HG02759 (cell line): ENCODE results near the gene SLC35C1.
A peak's percentile ranks its signal among the peaks of the same experiment; 100 is the strongest.
"Not testable (repeated sequence)": the region's sequence is repeated elsewhere in the genome, so short reads cannot be mapped to it uniquely, and the experiment has no call there.

Source experiments
- ATAC-seq: cut with Tn5 transposase; IDR thresholded peaks from one replicate; pipeline ENCODE4 v1.9.1; 2021; ENCODE audit warnings: mild to moderate bottlenecking, moderate library complexity; ENCODE audit not compliant: unreplicated experiment

SLC35C1 gene

DNA sequence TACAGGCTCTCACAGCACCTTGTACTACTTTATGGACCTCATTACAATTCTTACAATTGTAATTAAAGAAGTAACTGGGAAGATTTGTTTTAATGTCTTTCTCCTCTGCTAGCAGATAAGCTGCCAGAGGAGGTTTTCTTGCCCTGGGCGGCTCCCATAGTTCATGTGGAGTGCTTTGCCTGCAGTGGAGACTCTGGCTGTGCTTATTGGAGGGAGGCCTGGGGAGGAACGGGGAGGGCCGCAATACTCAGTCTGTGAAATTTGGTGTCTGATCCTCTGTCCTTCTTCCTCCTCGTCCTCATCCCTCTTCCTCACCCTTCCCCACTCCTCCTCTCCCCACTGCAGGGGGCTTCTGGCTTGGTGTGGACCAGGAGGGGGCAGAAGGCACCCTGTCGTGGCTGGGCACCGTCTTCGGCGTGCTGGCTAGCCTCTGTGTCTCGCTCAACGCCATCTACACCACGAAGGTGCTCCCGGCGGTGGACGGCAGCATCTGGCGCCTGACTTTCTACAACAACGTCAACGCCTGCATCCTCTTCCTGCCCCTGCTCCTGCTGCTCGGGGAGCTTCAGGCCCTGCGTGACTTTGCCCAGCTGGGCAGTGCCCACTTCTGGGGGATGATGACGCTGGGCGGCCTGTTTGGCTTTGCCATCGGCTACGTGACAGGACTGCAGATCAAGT lies 5.6 kb downstream of the SLC35C1 start:
- ATAC-seq = no peak

DNA sequence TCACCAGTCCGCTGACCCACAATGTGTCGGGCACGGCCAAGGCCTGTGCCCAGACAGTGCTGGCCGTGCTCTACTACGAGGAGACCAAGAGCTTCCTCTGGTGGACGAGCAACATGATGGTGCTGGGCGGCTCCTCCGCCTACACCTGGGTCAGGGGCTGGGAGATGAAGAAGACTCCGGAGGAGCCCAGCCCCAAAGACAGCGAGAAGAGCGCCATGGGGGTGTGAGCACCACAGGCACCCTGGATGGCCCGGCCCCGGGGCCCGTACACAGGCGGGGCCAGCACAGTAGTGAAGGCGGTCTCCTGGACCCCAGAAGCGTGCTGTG lies 6.1 kb downstream of the SLC35C1 start:
- ATAC-seq = no peak

GRCh38 chr11:45811571-45812290 lies 6.8 kb downstream of the SLC35C1 start:
- ATAC-seq = no peak

- ATAC-seq = no peak
These were observed 7.9 kb downstream of the SLC35C1 start for GRCh38 chr11:45812581-45813548.

DNA sequence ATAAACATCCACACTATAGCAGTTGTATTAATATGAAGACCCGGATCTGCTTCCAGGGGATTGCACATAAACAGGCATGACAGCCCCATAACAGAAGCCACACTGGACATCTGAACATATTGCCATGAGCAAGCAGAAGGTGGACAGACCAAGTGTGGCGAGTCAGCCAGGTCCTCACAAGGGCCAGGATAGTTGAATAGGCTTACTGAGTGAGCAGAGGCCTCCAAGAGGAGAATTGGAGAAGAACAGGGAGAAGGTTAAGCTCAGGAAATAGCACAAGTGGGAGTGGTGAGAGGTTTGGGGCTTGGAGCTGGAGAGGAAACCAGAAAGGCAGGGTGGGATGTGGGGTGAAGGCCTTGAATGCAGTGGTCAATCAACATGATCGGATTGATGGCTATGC lies 10.8 kb downstream of the SLC35C1 start:
- ATAC-seq = no peak

GRCh38 chr11:45816614-45817013 lies 11.7 kb downstream of the SLC35C1 start:
- no peak for ATAC-seq

GRCh38 chr11:45817191-45817590 lies 12.2 kb downstream of the SLC35C1 start:
- ATAC-seq = no peak

DNA sequence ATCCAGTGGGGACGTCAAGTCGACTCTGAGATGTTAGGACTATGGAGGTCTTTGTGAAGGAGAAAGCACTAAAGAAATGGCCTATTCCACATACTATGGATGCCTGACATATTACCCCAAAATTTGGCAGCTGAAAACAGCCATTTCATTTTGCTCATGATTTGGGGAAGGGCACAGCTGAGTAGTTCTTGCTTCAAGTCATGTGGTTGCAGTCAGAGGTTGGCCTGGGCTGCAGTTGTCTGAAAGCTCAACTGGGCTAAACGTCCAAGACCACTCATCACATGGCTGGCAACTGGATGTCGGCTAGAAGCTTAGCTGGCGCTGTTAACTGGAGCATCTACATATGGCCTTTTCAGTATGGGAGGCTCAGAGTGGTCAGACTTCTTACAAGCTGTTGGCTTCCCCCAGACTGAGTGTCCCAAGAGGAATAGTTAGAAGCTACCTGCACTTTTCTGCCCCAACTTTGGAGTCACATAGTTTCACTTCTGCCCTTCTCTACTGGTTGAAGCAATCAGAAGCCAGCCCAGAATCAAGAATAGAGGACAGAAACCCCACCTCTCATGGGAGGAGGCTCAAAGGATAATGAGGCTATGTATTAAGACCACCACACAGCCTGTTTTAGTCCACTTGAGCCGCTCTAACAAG lies 14.1 kb downstream of the SLC35C1 start:
- no peak for ATAC-seq

- no peak for ATAC-seq
These were observed 15.4 kb downstream of the SLC35C1 start for GRCh38 chr11:45820211-45820857.

DNA sequence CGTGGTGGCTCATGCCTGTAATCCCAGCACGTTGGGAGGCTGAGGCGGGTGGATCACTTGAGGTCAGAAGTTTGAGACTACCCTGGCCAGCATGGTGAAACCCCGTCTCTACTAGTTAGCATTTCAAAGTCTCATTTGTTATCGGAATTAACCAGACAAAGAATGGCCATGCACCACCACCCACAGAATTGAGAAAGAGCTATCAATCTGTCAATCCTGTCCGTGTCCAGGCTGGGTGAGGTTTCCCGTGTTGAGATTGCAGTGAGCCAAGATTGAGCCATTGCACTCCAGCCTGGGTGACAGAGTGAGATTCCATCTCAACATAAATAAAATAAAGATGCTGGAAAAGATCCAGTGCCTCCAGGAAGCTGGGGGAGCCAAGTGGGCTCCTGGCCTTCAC lies 21.5 kb downstream of the SLC35C1 start:
- ATAC-seq = not testable (repeated sequence)

DNA sequence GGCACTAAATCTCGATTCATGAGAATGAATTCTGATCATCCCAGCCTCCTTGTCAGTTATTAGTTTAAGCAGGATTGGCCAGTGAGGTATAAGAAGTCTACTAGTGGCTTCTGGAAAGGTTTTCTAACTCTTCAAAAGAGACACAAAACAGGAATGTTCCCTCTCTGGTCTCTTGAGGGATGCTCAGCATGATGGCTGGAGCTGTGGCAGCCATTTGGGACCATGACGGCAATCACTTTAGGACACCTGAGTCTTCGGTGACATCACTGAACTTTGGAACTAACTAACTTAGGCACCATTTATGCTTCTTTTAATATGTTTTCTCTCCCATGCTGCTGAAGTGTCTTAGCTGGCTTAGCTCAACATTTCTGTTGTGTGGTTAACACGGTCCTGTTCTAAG lies 22.2 kb downstream of the SLC35C1 start:
- no peak for ATAC-seq

GRCh38 chr11:45828996-45829395 lies 24.0 kb downstream of the SLC35C1 start:
- no peak for ATAC-seq

DNA sequence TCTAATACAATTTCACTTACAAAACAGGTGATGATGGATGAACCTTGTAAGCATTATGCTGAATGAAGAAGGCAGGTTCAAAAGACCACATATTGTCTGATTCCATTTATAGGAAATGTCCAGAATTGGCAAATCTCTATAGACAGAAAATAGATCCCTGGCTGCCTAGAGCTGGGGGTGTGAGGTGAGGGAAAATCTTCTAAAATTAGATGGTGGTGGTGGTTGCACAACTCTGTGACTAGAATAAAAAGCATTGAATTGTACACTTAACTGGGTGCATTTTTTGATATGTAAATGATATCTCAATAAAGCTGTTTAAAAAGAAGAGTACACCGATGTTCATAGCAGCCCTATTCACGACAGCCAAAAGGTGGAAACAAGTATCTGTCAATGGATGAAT lies 25.6 kb downstream of the SLC35C1 start:
- ATAC-seq = no peak

GRCh38 chr11:45832811-45833441 lies 28.0 kb downstream of the SLC35C1 start:
- ATAC-seq = no peak

- no peak for ATAC-seq
These were observed 28.8 kb downstream of the SLC35C1 start for GRCh38 chr11:45833761-45834160.

- ATAC-seq = no peak
These were observed 29.4 kb downstream of the SLC35C1 start for GRCh38 chr11:45834298-45834756.

DNA sequence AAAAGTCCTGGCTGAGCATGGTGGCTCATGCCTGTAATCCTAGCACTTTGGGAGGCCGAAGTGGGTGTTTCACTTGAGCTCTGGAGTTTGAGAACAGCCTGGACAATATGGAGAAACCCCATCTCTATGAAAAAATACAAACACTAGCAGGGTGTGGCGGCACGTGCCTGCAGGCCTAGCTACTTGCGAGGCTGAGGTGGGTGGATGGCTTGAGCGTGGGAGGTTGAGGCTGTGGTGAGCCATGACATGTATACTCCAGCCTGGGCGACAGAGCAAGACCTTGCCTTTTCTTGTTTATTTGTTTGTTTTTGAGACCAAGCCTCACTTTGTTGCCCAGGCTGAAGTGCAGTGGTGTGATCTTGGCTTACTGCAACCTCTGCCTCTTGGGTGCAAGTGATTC lies 34.3 kb downstream of the SLC35C1 start:
- no peak for ATAC-seq

GRCh38 chr11:45840251-45840650 lies 35.3 kb downstream of the SLC35C1 start:
- not testable (repeated sequence) for ATAC-seq

DNA sequence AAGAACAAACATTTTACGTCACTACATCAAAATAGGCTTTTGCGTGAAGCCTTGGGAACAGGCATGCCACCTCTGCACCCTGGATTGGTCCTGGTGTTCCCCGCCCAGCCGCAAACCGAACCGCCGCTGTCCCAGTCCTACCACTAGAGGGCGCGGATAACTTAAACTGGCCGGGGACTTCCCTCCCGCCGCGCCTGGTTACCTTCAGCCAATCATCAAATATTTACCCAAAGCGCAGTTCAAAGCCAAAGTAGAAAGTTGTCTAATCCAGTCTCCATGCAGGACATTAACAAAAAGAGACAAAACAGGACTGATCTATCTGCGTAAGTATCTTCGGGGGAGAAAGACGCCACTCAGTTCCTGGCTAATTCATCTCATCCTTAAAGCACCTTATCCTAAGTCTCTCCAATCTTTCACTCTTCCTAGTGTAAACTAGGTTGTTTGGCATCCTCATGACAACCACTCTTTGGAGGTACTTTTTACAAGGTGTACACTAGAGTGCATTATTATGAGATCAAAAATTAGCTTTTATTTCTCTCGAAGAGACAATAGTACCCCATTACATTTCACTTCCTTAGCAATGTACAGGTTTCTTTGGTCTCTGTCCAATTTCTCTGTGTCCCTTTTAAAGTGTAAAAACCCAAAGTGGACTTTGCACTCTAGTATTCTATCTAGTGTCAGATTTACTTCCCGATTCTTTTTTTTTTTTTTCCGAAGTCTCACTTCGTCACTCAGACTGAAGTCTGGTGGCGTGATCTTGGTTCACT lies 38.4 kb downstream of the SLC35C1 start:
- ATAC-seq = peak; percentile 19
